AG04450 (cell line): Measurements from ENCODE around the gene MBNL1. TPM values are rescaled to one million over a fixed set of nuclear protein-coding genes. Genes with fewer than 3 reads are reported as not detected.
"Not testable (repeated sequence)": the region's sequence is repeated elsewhere in the genome, so short reads cannot be mapped to it uniquely, and the experiment has no call there.

ENCODE experiments used
- CTCF ChIA-PET: fragments of 300-600, 350-600 bp; formaldehyde crosslinking; extraction: SDS; loops from one replicate; lab custom pipeline; 2022; ENCODE audit warnings: antibody characterized with exemption, inconsistent platforms; lab: Charles Lee
- POLR2A ChIA-PET: fragments of 350-600 bp; formaldehyde crosslinking; extraction: SDS; loops from one replicate; lab custom pipeline; 2021; ENCODE audit warnings: antibody characterized with exemption, inconsistent platforms; lab: Yijun Ruan, JAX
- DNase-seq: peaks from one replicate; pipeline ENCODE4 v3.0.0-alpha.2; 2011; ENCODE audit warnings: low read depth, low spot score
- H3K27ac ChIP-seq: one replicate; pipeline ENCODE4 v1.5.1; 2012; ENCODE audit warnings: low read depth, low read length, control low read depth
- H3K27me3 ChIP-seq: one replicate; pipeline ENCODE4 v1.6.0; 2012; ENCODE audit warnings: low read length; ENCODE audit not compliant: control insufficient read depth, insufficient read depth
- H3K4me3 ChIP-seq: 2 replicates; pipeline ENCODE4 v1.5.1; 2011; ENCODE audit warnings: mild to moderate bottlenecking, low read depth, low read length, control low read depth
- H3K9me3 ChIP-seq: 2 replicates; pipeline ENCODE4 v1.5.1; 2012; ENCODE audit warnings: low read length; ENCODE audit not compliant: control insufficient read depth, insufficient read depth
- CTCF ChIP-seq: IDR thresholded peaks from 2 replicates; pipeline ENCODE4 v1.5.1; 2011; ENCODE audit warnings: low read depth, low read length, control low read depth, inconsistent platforms
- polyA plus RNA-seq: library from polyadenylated mRNA; depleted of rRNA; stranded (reverse); fragments of >200 nt; gene quantifications from 2 replicates; pipeline ENCODE4 v1.2.3, GENCODE V29; 2011

MBNL1 gene
- polyA plus RNA-seq, 1 experiment, result 92.1 TPM

- H3K4me3 ChIP-seq, result no peak overlapping the region
- no peak for TF ChIP-seq CTCF
- H3K27ac ChIP-seq, result no peak overlapping the region
- no peak for DNase-seq
- no peaks in the 10 kb centered on the region for H3K27me3 ChIP-seq
- POLR2A ChIA-PET, result no interaction called here
- CTCF ChIA-PET, result interaction anchor here (0.7 kb wide), 1 partner anchor 436 kb away, joined by 3 read pairs; no protein-coding TSS in a partner anchor
- peaks cover 4% of the 10 kb centered on the region; the same call in 1 of the 2 replicates for H3K9me3 ChIP-seq
Measured at GRCh38 chr3:152438181-152438580, 169.5 kb downstream of the MBNL1 start.

GRCh38 chr3:152438706-152439105 is 170.0 kb downstream of the MBNL1 start:
- Histone ChIP-seq H3K9me3 (no peaks in the 10 kb centered on the region), H3K27me3 (no peaks in the 10 kb centered on the region), H3K4me3 (no peak overlapping the region), H3K27ac (no peak overlapping the region)
- TF ChIP-seq CTCF, result no peak
- ChIA-PET CTCF (interaction anchor here (0.7 kb wide), 1 partner anchor 437 kb away, joined by 3 read pairs; no protein-coding TSS in a partner anchor), POLR2A (no interaction called here)
- DNase-seq, result no peak

GRCh38 chr3:152440243-152440642 is 171.5 kb downstream of the MBNL1 start:
- DNase-seq, H3K4me3 ChIP-seq, H3K27me3 ChIP-seq, H3K9me3 ChIP-seq, H3K27ac ChIP-seq, POLR2A ChIA-PET: not testable (repeated sequence)
- CTCF ChIA-PET, result interaction anchor here (0.9 to 2.0 kb wide), 2 partner anchors 149 to 368 kb away, joined by 3 to 8 read pairs; no protein-coding TSS in a partner anchor

- ChIA-PET POLR2A (interaction anchor here (0.7 to 1.8 kb wide), 3 partner anchors 162 to 417 kb away, joined by 3 to 8 read pairs (median 5); partner anchors contain the start of gene MBNL1), CTCF (interaction anchor here (0.5 to 2.9 kb wide), 44 partner anchors 9 to 1004 kb away, joined by 3 to 15 read pairs (median 4); no protein-coding TSS in a partner anchor)
- Histone ChIP-seq H3K27me3 (no peaks in the 10 kb centered on the region), H3K4me3 (no peak overlapping the region), H3K9me3 (no peaks in the 10 kb centered on the region), H3K27ac (no peak overlapping the region)
- DNase-seq, result no peak
- no peak for TF ChIP-seq CTCF
Measured at GRCh38 chr3:152443212-152444023, 174.7 kb downstream of the MBNL1 start.

GRCh38 chr3:152444029-152444641 is 175.4 kb downstream of the MBNL1 start:
- Histone ChIP-seq H3K4me3 (no peak overlapping the region), H3K27ac (no peak overlapping the region), H3K9me3 (no peaks in the 10 kb centered on the region), H3K27me3 (no peaks in the 10 kb centered on the region)
- POLR2A ChIA-PET, result interaction anchor here (1.2 to 1.8 kb wide), 2 partner anchors 175 to 418 kb away, joined by 3 to 8 read pairs; partner anchors contain the start of gene MBNL1
- CTCF ChIA-PET, result interaction anchor here (0.5 to 2.9 kb wide), 55 partner anchors 8 to 1005 kb away, joined by 3 to 15 read pairs (median 4); no protein-coding TSS in a partner anchor
- peak; percentile 64 for TF ChIP-seq CTCF
- peak; percentile 36 for DNase-seq
